DND-41 (cell line): ENCODE measurements around the gene SMYD1.

ENCODE experiments used
- ATAC-seq: fragments of 200-7000 bp; cut with Tn5 transposase; 3 replicates; pipeline ENCODE4 v1.9.1; 2021; ENCODE audit warnings: low read depth; ENCODE audit not compliant: insufficient read depth
- DNase-seq: peaks from one replicate; pipeline ENCODE4 v3.0.0-alpha.2; 2020
- H2AFZ ChIP-seq: 2 replicates; pipeline ENCODE4 v1.6.0; 2012; ENCODE audit warnings: low read depth, low read length
- H3K27ac ChIP-seq: 2 replicates; pipeline ENCODE4 v1.5.1; 2012; ENCODE audit warnings: low read length, inconsistent platforms
- H3K27me3 ChIP-seq: fragments of 200-600 bp; sonication (generic); 2 replicates; pipeline ENCODE4 v1.6.0; 2012; ENCODE audit warnings: low read length, mild to moderate bottlenecking, inconsistent platforms; ENCODE audit not compliant: insufficient read depth, poor library complexity
- H3K36me3 ChIP-seq: 2 replicates; pipeline ENCODE4 v1.5.1; 2012; ENCODE audit warnings: low read length, inconsistent platforms; ENCODE audit not compliant: insufficient read depth
- H3K4me1 ChIP-seq: 2 replicates; pipeline ENCODE4 v1.5.1; 2012; ENCODE audit warnings: mild to moderate bottlenecking, low read length; ENCODE audit not compliant: insufficient read depth
- H3K4me2 ChIP-seq: 2 replicates; pipeline ENCODE4 v1.6.0; 2012; ENCODE audit warnings: mild to moderate bottlenecking, moderate library complexity, low read length, inconsistent platforms; ENCODE audit not compliant: insufficient read depth
- H3K4me3 ChIP-seq, 2 experiments: fragments of 200-600 bp in 1 of 2; shearing (Covaris generic) in 1 of 2; 2 replicates each; pipeline ENCODE4 v1.5.1; 2012 to 2016; ENCODE audit warnings: inconsistent platforms in 2 of 2, low read length in 2 of 2, mild to moderate bottlenecking in 2 of 2, low read depth in 1 of 2, moderate library complexity in 1 of 2
- H3K79me2 ChIP-seq: 2 replicates; pipeline ENCODE4 v1.6.0; 2012; ENCODE audit warnings: low read length, inconsistent platforms; ENCODE audit not compliant: insufficient read depth
- H3K9ac ChIP-seq: 2 replicates; pipeline ENCODE4 v1.6.0; 2012; ENCODE audit warnings: low read depth, mild to moderate bottlenecking, inconsistent platforms, low read length, moderate library complexity
- H3K9me3 ChIP-seq: 2 replicates; pipeline ENCODE4 v1.5.1; 2012; ENCODE audit warnings: low read length, moderate library complexity, mild to moderate bottlenecking, inconsistent platforms; ENCODE audit not compliant: insufficient read depth, severe bottlenecking
- H4K20me1 ChIP-seq: 2 replicates; pipeline ENCODE4 v1.6.0; 2012; ENCODE audit warnings: low read length; ENCODE audit not compliant: insufficient read depth
- CTCF ChIP-seq: IDR thresholded peaks from 2 replicates; pipeline ENCODE4 v1.5.1; 2012; ENCODE audit warnings: borderline replicate concordance, low read length, moderate library complexity, mild to moderate bottlenecking; ENCODE audit not compliant: poor library complexity, severe bottlenecking; ENCODE audit errors: extremely low read depth
- EZH2 ChIP-seq: IDR thresholded peaks from 3 replicates; pipeline ENCODE4 v1.6.1; 2012; ENCODE audit warnings: borderline replicate concordance, low read depth, mild to moderate bottlenecking, moderate library complexity, low read length, inconsistent platforms; ENCODE audit not compliant: severe bottlenecking

Gene SMYD1

GRCh38 chr2:88125344-88125923 lies 57.8 kb downstream of the SMYD1 start:
- H4K20me1 ChIP-seq: no peaks in the 10 kb centered on the region
- no peak for ATAC-seq
- H3K36me3 ChIP-seq: no peaks in the 10 kb centered on the region
- H2AFZ ChIP-seq: no peak overlapping the region
- H3K4me3 ChIP-seq: no peak overlapping the region
- H3K9me3 ChIP-seq: no peaks in the 10 kb centered on the region
- H3K27me3 ChIP-seq: peaks cover 14% of the 10 kb centered on the region
- DNase-seq: no peak
- H3K79me2 ChIP-seq: no peaks in the 10 kb centered on the region
- no peak for TF ChIP-seq CTCF
- no peak for TF ChIP-seq EZH2
- H3K9ac ChIP-seq: no peak overlapping the region
- no peaks in the 10 kb centered on the region for H3K4me1 ChIP-seq
- no peak overlapping the region for H3K4me2 ChIP-seq
- no peak overlapping the region for H3K27ac ChIP-seq

- Histone ChIP-seq H2AFZ (no peak overlapping the region), H3K9ac (no peak overlapping the region), H4K20me1 (no peaks in the 10 kb centered on the region), H3K36me3 (no peaks in the 10 kb centered on the region), H3K79me2 (no peaks in the 10 kb centered on the region), H3K27ac (no peak overlapping the region), H3K4me2 (no peak overlapping the region), H3K4me3 (no peak overlapping the region), H3K27me3 (peaks cover 10% of the 10 kb centered on the region), H3K4me1 (no peaks in the 10 kb centered on the region), H3K9me3 (no peaks in the 10 kb centered on the region)
- no peak for TF ChIP-seq EZH2
- TF ChIP-seq CTCF: no peak
- ATAC-seq: no peak
- DNase-seq: no peak
Measured at GRCh38 chr2:88125924-88126771, 58.5 kb downstream of the SMYD1 start.

- no peak overlapping the region for H3K4me2 ChIP-seq
- no peaks in the 10 kb centered on the region for H3K9me3 ChIP-seq
- no peak overlapping the region for H2AFZ ChIP-seq
- no peaks in the 10 kb centered on the region for H3K79me2 ChIP-seq
- H3K9ac ChIP-seq: no peak overlapping the region
- ATAC-seq (no peak), DNase-seq (no peak)
- no peak overlapping the region for H3K27ac ChIP-seq
- no peaks in the 10 kb centered on the region for H3K36me3 ChIP-seq
- no peaks in the 10 kb centered on the region for H4K20me1 ChIP-seq
- H3K4me3 ChIP-seq: no peak overlapping the region
- H3K4me1 ChIP-seq: no peaks in the 10 kb centered on the region
- TF ChIP-seq CTCF (no peak), EZH2 (no peak)
- H3K27me3 ChIP-seq: peaks cover 10% of the 10 kb centered on the region
Measured at GRCh38 chr2:88126772-88127637, 59.4 kb downstream of the SMYD1 start.
